HepG2 (cell line): ENCODE results near the gene BEAN1. TPM values are rescaled to one million over a fixed set of nuclear protein-coding genes. Genes with fewer than 3 reads are reported as not detected.

Experiments used
- ATF7 ChIP-seq, 2 experiments: fragments of 450-650 bp in 1 of 2; sonication (generic) in 1 of 2; formaldehyde crosslinking in 1 of 2; IDR thresholded peaks; 2 replicates each; pipeline versions ENCODE4 v1.4.0 to v1.6.1; 2016 to 2020; ENCODE audit warnings: antibody characterized with exemption in 1 of 2, mild to moderate bottlenecking in 1 of 2, missing genetic modification reagents in 1 of 2
- CREM ChIP-seq, 2 experiments: sonication (generic) in 1 of 2; formaldehyde crosslinking in 1 of 2; IDR thresholded peaks; 2 replicates each; pipeline versions ENCODE4 v1.4.0 to v1.6.1; 2016 to 2020; ENCODE audit warnings: antibody characterized with exemption in 1 of 2, mild to moderate bottlenecking in 1 of 2, missing genetic modification reagents in 1 of 2
- FOXA1 ChIP-seq, 2 experiments: fragments of 450-650 bp in 1 of 2; sonication (generic) in 1 of 2; formaldehyde crosslinking in 1 of 2; IDR thresholded peaks; 2 replicates each; pipeline versions ENCODE4 v1.4.0 to v1.6.1; 2016 to 2020; ENCODE audit warnings: missing genetic modification reagents in 1 of 2
- KDM5B ChIP-seq: sonication (generic); formaldehyde crosslinking; IDR thresholded peaks from 2 replicates; pipeline ENCODE4 v1.4.0; 2020; ENCODE audit warnings: missing genetic modification reagents, mild to moderate bottlenecking, borderline replicate concordance
- MAFK ChIP-seq, 2 experiments: IDR thresholded peaks in 1 of 2; conservative IDR thresholded peaks in 1 of 2; 2 replicates each; pipeline ENCODE4 v1.6.1; 2011; ENCODE audit warnings: improper control_type of control experiment in 2 of 2, low read length in 2 of 2
- MIER3 ChIP-seq: IDR thresholded peaks from 2 replicates; pipeline ENCODE4 v1.6.1; 2016; ENCODE audit warnings: missing compliant biosample characterization, borderline replicate concordance
- NFATC3 ChIP-seq: sonication (generic); formaldehyde crosslinking; IDR thresholded peaks from 2 replicates; pipeline ENCODE4 v1.5.1; 2020; ENCODE audit warnings: mild to moderate bottlenecking, missing genetic modification reagents
- RORA ChIP-seq: sonication (generic); formaldehyde crosslinking; IDR thresholded peaks from 2 replicates; pipeline ENCODE4 v1.5.0; 2020; ENCODE audit warnings: mild to moderate bottlenecking, missing genetic modification reagents, moderate library complexity
- TBL1XR1 ChIP-seq: fragments of 150-350 bp; IDR thresholded peaks from 2 replicates; pipeline ENCODE4 v1.6.1; 2014; ENCODE audit warnings: borderline replicate concordance, low read length; ENCODE audit not compliant: partially characterized antibody
- U2AF1 ChIP-seq: fragments of 200-400 bp; formaldehyde crosslinking; optimal IDR thresholded peaks from 2 replicates; pipeline ENCODE3; 2017; ENCODE audit warnings: mild to moderate bottlenecking, low read depth, low read length
- ZBTB10 ChIP-seq: sonication (generic); formaldehyde crosslinking; IDR thresholded peaks from 2 replicates; pipeline ENCODE4 v1.4.0; 2020; ENCODE audit warnings: missing genetic modification reagents, borderline replicate concordance
- ZFP37 ChIP-seq: sonication (generic); formaldehyde crosslinking; IDR thresholded peaks from 2 replicates; pipeline ENCODE4 v1.4.0; 2020; ENCODE audit warnings: missing genetic modification reagents, borderline replicate concordance
- ZFY ChIP-seq: sonication (generic); formaldehyde crosslinking; IDR thresholded peaks from 2 replicates; pipeline ENCODE4 v1.4.0; 2020; ENCODE audit warnings: missing genetic modification reagents
- ZNF549 ChIP-seq: sonication (generic); formaldehyde crosslinking; IDR thresholded peaks from 2 replicates; pipeline ENCODE4 v1.5.0; 2020; ENCODE audit warnings: missing genetic modification reagents
- ZNF652 ChIP-seq: IDR thresholded peaks from 2 replicates; pipeline ENCODE4 v1.6.1; 2016; ENCODE audit warnings: low read depth, borderline replicate concordance
- ZNF687 ChIP-seq: sonication (generic); formaldehyde crosslinking; IDR thresholded peaks from 2 replicates; pipeline ENCODE4 v1.5.1; 2020; ENCODE audit warnings: mild to moderate bottlenecking, missing genetic modification reagents, moderate library complexity
- polyA plus RNA-seq, 8 experiments: library from polyadenylated mRNA; depleted of rRNA in 3 of 8; stranded (reverse) in 7 of 8; unstranded in 1 of 8; fragments of >200 nt; fragmentation: Illumina TruSeq in 4 of 8; extraction: Trizol in 4 of 8; gene quantifications; 2 replicates each; pipeline versions ENCODE4 v1.2.1 to v1.2.3, GENCODE V29; 2011 to 2016; ENCODE audit warnings: low read depth in 4 of 8, missing spikeins in 1 of 8, mixed read lengths in 1 of 8; ENCODE audit not compliant: insufficient read depth in 1 of 8
- total RNA-seq, 5 experiments: library from RNA; depleted of rRNA; stranded (reverse); fragments of >200 nt; fragmentation: Illumina TruSeq; extraction: Trizol; gene quantifications; 2 replicates each; pipeline ENCODE4 v1.2.3, GENCODE V29; 2016; ENCODE audit warnings: low read depth in 1 of 5
- TF ChIP-seq, protein P1 (sequence below): sonication (generic); formaldehyde crosslinking; IDR thresholded peaks from 2 replicates; pipeline ENCODE4 v1.5.1; 2020; ENCODE audit warnings: missing genetic modification reagents, mild to moderate bottlenecking, borderline replicate concordance

The BEAN1 gene
- total and polyA plus RNA-seq, 2 of the 13 experiments (the other 11 are each of a cell fraction or from before 2014, with no cell fraction given) = 0.53 to 1.4 TPM

DNA sequence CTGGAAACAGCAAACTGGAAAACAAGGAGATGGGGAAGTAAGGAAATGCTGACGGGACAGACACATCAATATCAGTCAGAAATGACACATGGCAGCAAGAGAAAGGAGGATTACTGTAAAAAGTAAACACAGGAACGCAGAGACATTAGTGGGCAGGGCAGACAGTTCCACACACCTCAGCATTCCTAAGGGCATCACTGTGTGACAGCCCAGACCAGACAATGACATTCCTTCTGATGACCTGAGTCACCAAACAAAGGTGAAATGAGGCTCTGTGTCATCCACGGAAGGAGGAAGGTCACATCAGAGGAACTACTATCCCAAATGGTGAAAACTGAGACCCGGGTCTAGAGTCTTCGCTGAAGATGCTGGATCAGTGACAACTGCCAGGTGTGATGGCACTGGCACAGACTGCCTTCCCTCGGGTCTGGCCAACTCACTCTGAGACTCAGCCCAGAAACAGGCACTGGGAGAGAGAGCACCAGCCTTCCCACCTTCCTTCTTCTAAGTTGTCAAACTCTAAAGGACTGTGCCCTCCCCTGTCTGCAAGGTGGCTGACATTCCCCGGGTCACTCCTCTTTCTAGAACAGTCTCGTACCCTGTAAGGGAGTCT lies 86.1 kb downstream of the BEAN1 start (continued):
- TF ChIP-seq ZBTB10 (CRISPR knock-in tag) (no peak), MIER3 (CRISPR knock-in tag) (0 out of 2 replicates have a peak, but pooled peaks have one; percentile 19), U2AF1 (no peak), CREM (IDR thresholded peaks at IDR 0.05) (no peak), CREM (CRISPR knock-in tag; IDR thresholded peaks at IDR 0.05) (no peak), NFATC3 (CRISPR knock-in tag) (no peak), ZNF549 (CRISPR knock-in tag) (no peak), KDM5B (CRISPR knock-in tag) (peak; percentile 12; the same call in 1 of the 2 replicates), ZNF652 (CRISPR knock-in tag) (no peak), FOXA1 (IDR thresholded peaks at IDR 0.05) (no peak), FOXA1 (CRISPR knock-in tag; IDR thresholded peaks at IDR 0.05) (peak; percentile 92), MAFK (conservative IDR thresholded peaks at IDR 0.05 in 1 of 2, IDR thresholded peaks at IDR 0.05 in 1 of 2; ENCODE audit: low read length in 2 of 2) (peak; percentile 90), ZFY (CRISPR knock-in tag) (no peak), ZFP37 (CRISPR knock-in tag) (no peak), TBL1XR1 (no peak), ATF7 (IDR thresholded peaks at IDR 0.05) (no peak), ATF7 (CRISPR knock-in tag; IDR thresholded peaks at IDR 0.05) (no peak), ZNF687 (CRISPR knock-in tag) (no peak; the same call in 1 of the 2 replicates), RORA (CRISPR knock-in tag) (no peak)
- TF ChIP-seq, protein P1, sequence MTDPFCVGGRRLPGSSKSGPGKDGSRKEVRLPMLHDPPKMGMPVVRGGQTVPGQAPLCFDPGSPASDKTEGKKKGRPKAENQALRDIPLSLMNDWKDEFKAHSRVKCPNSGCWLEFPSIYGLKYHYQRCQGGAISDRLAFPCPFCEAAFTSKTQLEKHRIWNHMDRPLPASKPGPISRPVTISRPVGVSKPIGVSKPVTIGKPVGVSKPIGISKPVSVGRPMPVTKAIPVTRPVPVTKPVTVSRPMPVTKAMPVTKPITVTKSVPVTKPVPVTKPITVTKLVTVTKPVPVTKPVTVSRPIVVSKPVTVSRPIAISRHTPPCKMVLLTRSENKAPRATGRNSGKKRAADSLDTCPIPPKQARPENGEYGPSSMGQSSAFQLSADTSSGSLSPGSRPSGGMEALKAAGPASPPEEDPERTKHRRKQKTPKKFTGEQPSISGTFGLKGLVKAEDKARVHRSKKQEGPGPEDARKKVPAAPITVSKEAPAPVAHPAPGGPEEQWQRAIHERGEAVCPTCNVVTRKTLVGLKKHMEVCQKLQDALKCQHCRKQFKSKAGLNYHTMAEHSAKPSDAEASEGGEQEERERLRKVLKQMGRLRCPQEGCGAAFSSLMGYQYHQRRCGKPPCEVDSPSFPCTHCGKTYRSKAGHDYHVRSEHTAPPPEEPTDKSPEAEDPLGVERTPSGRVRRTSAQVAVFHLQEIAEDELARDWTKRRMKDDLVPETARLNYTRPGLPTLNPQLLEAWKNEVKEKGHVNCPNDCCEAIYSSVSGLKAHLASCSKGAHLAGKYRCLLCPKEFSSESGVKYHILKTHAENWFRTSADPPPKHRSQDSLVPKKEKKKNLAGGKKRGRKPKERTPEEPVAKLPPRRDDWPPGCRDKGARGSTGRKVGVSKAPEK (CRISPR knock-in tag) = no peak
